ENCODE results near the gene DNAJA1.

DNA sequence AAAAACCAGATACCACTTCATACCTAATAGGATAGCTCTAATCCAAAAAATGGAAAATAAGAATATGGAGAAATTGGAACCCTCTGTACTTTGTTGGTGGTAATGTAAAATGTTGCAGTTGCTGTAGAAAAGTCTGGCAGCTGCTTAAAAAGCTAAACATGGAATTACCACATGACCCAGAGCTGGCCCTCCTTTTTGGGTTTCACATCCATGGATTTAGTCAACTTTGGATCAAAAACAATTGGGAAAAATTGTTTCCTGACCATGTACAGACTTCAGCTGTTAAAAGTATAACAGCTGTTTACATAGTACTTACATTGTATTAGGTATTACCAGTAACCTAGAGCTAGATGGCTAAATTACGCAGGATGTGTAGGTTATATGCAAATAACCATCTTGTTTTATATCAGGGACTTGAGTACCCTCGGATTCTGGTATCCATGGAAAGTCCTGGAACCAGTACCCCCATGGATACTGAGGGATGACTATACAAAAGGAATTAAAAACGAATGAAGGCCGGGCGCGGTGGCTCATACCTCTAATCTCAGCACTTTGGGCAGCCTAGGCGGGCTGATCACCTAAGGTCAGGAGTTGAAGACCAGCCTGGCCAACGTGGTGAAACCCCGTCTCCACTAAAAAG is 15.8 kb downstream of the DNAJA1 start:
- TF ChIP-seq, protein P1, sequence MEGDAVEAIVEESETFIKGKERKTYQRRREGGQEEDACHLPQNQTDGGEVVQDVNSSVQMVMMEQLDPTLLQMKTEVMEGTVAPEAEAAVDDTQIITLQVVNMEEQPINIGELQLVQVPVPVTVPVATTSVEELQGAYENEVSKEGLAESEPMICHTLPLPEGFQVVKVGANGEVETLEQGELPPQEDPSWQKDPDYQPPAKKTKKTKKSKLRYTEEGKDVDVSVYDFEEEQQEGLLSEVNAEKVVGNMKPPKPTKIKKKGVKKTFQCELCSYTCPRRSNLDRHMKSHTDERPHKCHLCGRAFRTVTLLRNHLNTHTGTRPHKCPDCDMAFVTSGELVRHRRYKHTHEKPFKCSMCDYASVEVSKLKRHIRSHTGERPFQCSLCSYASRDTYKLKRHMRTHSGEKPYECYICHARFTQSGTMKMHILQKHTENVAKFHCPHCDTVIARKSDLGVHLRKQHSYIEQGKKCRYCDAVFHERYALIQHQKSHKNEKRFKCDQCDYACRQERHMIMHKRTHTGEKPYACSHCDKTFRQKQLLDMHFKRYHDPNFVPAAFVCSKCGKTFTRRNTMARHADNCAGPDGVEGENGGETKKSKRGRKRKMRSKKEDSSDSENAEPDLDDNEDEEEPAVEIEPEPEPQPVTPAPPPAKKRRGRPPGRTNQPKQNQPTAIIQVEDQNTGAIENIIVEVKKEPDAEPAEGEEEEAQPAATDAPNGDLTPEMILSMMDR (IDR thresholded peaks at IDR 0.05 in 8 of 11, conservative IDR thresholded peaks at IDR 0.05 in 3 of 11), result no peak
- no peak for TF ChIP-seq POLR2A (IDR thresholded peaks at IDR 0.05)
- TF ChIP-seq POLR2AphosphoS5 (IDR thresholded peaks at IDR 0.05), result peak in 2 of 3 donors; percentile 18 to 22

Data from spleen (tissue), 7 donors.